ENCODE results near the gene RASSF4.

RASSF4 gene

GRCh38 chr10:44979281-44980191, 19.9 kb downstream of the RASSF4 start:
- H3K4me3 ChIP-seq (replicated peaks; ENCODE audit: low read depth, low read length): no peak overlapping the region
- TF ChIP-seq CTCF (IDR thresholded peaks at IDR 0.05; ENCODE audit: low read depth, low read length, missing control alignments): no peak
- DNase-seq (ENCODE audit: extremely low read depth, low read depth): no peak

GRCh38 chr10:44980309-44981171, 20.9 kb downstream of the RASSF4 start:
- H3K4me3 ChIP-seq (replicated peaks; ENCODE audit: low read depth, low read length): no peak overlapping the region
- no peak for DNase-seq (ENCODE audit: extremely low read depth, low read depth)
- TF ChIP-seq CTCF (IDR thresholded peaks at IDR 0.05; ENCODE audit: low read depth, low read length, missing control alignments): no peak

DNA sequence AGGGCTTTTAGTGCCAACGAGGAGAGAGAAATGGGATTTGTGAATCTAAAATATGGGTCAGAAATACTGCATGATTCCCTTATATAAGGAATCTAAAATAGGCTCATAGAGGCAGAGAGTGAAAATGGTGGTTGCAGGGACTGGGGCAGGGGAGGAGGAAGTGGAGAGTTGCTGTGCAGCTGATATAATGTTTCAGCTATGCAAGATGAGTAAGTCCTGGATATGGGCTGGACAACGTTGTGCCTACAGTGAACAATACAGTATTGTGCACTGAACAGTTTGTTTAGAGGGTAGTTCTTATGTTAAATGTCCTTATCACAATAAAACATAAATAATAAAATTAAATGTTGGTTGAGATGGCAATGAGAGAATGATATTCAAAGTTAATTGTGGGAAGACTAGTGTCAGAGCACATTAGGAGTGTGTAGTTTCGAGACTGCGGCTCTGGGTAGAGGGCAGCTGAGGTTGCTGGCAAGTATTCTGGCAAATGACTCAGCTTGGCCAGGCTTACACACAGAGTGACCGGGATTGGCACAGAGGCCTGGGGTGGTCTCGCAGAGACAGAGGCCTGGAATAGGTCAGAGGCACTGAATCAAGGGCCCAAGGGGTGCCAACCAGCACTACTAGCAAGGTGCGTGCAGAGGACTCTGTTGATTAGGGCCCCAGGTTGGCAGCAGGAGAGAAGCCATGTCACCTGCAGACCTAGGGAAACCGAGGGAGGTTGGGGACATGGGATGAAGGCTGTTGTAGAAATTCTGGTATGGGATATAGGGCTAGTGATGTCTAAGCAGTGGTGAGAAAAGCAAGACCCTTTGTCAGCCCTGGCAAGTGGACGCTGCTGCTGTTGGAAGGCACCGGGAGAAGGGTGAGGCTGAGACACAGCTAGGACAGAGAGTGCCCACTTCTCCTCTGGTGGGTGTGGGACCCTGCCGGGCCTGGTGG, 21.8 kb downstream of the RASSF4 start:
- no peak for TF ChIP-seq CTCF (IDR thresholded peaks at IDR 0.05; ENCODE audit: low read depth, low read length, missing control alignments)
- H3K4me3 ChIP-seq (replicated peaks; ENCODE audit: low read depth, low read length): no peak overlapping the region
- no peak for DNase-seq (ENCODE audit: extremely low read depth, low read depth)

- TF ChIP-seq CTCF (IDR thresholded peaks at IDR 0.05; ENCODE audit: low read depth, low read length, missing control alignments): no peak
- no peak overlapping the region for H3K4me3 ChIP-seq (replicated peaks; ENCODE audit: low read depth, low read length)
- no peak for DNase-seq (ENCODE audit: extremely low read depth, low read depth)
Observed at GRCh38 chr10:44982114-44982460, 22.5 kb downstream of the RASSF4 start.

GRCh38 chr10:44982496-44982895, 22.9 kb downstream of the RASSF4 start:
- no peak overlapping the region for H3K4me3 ChIP-seq (replicated peaks; ENCODE audit: low read depth, low read length)
- TF ChIP-seq CTCF (IDR thresholded peaks at IDR 0.05; ENCODE audit: low read depth, low read length, missing control alignments): no peak

More at GRCh38 chr10:44982496-44982895, 22.9 kb downstream of the RASSF4 start:
- DNase-seq (ENCODE audit: extremely low read depth, low read depth): no peak

Data from HFF-Myc (cell line).